Stimulated activated memory B cell treated with anti-CD40 and anti-IgM and Interleukin-4, amounts not matched to agents 10 μg/mL and 1 μg/mL and 100 μg/mL, for 72 hours (primary cell): ENCODE data around the gene OTOS.

ENCODE experiments used
- ATAC-seq: fragments of 150-1000 bp; cut with Tn5 transposase; 2 replicates; pipeline ENCODE4 v1.10.0; 2021
- H3K27ac Mint-ChIP-seq: one replicate; pipeline ENCODE4 v1.8.0; 2022; ENCODE audit warnings: mild to moderate bottlenecking, mixed read lengths
- H3K27me3 Mint-ChIP-seq: one replicate; pipeline ENCODE4 v1.8.0; 2022; ENCODE audit warnings: mixed read lengths
- H3K36me3 Mint-ChIP-seq: one replicate; pipeline ENCODE4 v1.8.0; 2022; ENCODE audit warnings: mixed read lengths
- H3K4me1 Mint-ChIP-seq: one replicate; pipeline ENCODE4 v1.8.0; 2022; ENCODE audit warnings: mixed read lengths
- H3K4me3 Mint-ChIP-seq: one replicate; pipeline ENCODE4 v1.8.0; 2022; ENCODE audit warnings: mild to moderate bottlenecking, moderate library complexity, mixed read lengths
- H3K9me3 Mint-ChIP-seq: one replicate; pipeline ENCODE4 v1.8.0; 2022; ENCODE audit warnings: mixed read lengths

OTOS gene

GRCh38 chr2:240147382-240147781 lies 6.9 kb upstream of the OTOS start:
- Mint-ChIP-seq H3K9me3 (no peaks in the 10 kb centered on the region), H3K4me1 (peaks cover 6% of the 10 kb centered on the region), H3K27ac (no peak overlapping the region), H3K4me3 (no peak overlapping the region), H3K27me3 (peaks cover 56% of the 10 kb centered on the region), H3K36me3 (no peaks in the 10 kb centered on the region)
- ATAC-seq = no peak

DNA sequence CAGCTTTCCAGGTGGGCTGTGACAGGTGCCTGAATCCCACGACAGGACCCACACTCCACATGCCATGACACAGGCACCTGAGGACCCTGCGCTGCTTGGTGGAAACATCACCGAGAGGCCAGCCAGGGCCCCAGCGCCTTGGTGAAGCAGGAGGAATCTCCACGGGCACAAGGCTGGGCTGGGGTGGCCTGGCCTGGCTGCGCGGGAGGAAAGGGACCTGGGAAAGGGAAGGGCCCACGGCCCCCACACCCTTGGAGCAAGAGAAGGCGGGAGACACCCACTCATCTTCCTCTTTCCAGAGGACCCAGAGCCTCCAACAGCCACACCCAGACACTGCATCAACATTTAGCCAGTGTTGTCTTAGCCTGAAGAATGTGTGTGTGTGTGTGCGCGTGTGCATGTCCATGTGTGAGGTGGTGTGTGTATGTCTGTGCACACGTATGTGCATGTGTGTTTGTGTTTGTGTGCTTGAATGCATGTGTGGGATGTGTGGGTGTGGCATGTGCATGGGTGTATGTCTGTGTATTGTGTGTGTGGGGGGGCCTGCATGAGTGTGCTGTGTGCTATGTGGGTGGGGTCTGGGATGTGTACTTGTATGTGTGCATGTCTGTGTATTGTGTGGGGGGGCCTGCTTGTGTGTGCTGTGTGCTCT lies 6.3 kb upstream of the OTOS start:
- Mint-ChIP-seq H3K9me3 (no peaks in the 10 kb centered on the region), H3K27me3 (peaks cover 56% of the 10 kb centered on the region), H3K4me3 (no peak overlapping the region), H3K27ac (no peak overlapping the region), H3K4me1 (peaks cover 6% of the 10 kb centered on the region), H3K36me3 (no peaks in the 10 kb centered on the region)
- ATAC-seq = no peak

GRCh38 chr2:240146141-240146561 lies 5.7 kb upstream of the OTOS start:
- no peak overlapping the region for H3K27ac Mint-ChIP-seq

DNA sequence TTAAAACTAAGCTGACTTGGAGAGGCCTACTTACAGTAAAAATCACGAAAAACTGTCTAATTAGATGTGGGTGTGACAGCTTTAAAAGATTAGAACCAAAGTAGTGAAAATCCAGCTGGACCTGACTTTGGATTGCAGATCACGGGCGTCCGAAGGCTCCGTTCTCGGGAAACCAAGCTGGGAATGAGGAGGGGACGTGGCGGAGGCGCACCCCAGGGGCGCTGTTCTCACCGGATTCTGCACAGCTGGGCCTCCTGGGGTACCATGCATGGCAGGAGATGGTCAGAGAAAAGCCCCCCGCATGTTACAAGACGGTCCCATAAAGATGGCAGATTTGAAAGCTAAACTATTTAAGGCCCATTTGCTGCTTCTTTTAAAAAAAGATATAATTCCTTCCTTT lies 5.0 kb upstream of the OTOS start:
- Mint-ChIP-seq H3K4me1 (peaks cover 6% of the 10 kb centered on the region), H3K36me3 (no peaks in the 10 kb centered on the region), H3K4me3 (no peak overlapping the region), H3K9me3 (no peaks in the 10 kb centered on the region), H3K27me3 (peaks cover 54% of the 10 kb centered on the region), H3K27ac (no peak overlapping the region)
- ATAC-seq = no peak

More at GRCh38 chr2:240146141-240146561, 5.7 kb upstream of the OTOS start:
- H3K9me3 Mint-ChIP-seq = no peaks in the 10 kb centered on the region
- peaks cover 6% of the 10 kb centered on the region for H3K4me1 Mint-ChIP-seq
- H3K36me3 Mint-ChIP-seq = no peaks in the 10 kb centered on the region
- no peak for ATAC-seq
- H3K4me3 Mint-ChIP-seq = no peak overlapping the region
- H3K27me3 Mint-ChIP-seq = peaks cover 54% of the 10 kb centered on the region

GRCh38 chr2:240144649-240145261 lies 4.3 kb upstream of the OTOS start:
- Mint-ChIP-seq H3K36me3 (no peaks in the 10 kb centered on the region), H3K4me3 (no peak overlapping the region), H3K9me3 (no peaks in the 10 kb centered on the region), H3K27ac (no peak overlapping the region), H3K27me3 (peaks cover 46% of the 10 kb centered on the region), H3K4me1 (no peaks in the 10 kb centered on the region)
- no peak for ATAC-seq

- H3K27me3 Mint-ChIP-seq = peaks cover 45% of the 10 kb centered on the region
- no peaks in the 10 kb centered on the region for H3K9me3 Mint-ChIP-seq
- peak; percentile 83 for ATAC-seq
- no peaks in the 10 kb centered on the region for H3K4me1 Mint-ChIP-seq
- no peaks in the 10 kb centered on the region for H3K36me3 Mint-ChIP-seq
- H3K27ac Mint-ChIP-seq = no peak overlapping the region
- no peak overlapping the region for H3K4me3 Mint-ChIP-seq
Measured at GRCh38 chr2:240143801-240144648, 3.6 kb upstream of the OTOS start.

DNA sequence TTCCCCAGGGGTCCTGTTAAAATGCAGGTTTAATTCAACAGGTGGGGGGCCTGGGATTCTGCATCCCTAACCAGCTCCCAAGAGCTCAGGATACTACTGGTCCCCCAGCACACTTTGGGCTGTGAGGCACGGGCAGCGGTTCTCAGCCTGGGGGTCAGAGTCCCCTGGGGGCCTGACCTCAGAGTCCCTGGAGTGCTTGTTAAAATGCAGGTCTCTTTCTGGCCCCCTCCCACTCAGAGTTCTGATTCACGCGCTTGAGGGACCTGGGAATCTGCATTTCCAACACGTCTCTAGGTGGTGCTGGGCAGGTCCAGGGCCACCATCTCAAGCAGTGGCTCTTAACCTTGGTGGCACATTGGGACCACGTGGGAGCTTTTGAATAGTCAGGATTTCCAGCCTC lies 2.8 kb upstream of the OTOS start:
- no peaks in the 10 kb centered on the region for H3K4me1 Mint-ChIP-seq
- no peak overlapping the region for H3K4me3 Mint-ChIP-seq
- peaks cover 40% of the 10 kb centered on the region for H3K27me3 Mint-ChIP-seq
- ATAC-seq = no peak
- H3K36me3 Mint-ChIP-seq = no peaks in the 10 kb centered on the region
- no peak overlapping the region for H3K27ac Mint-ChIP-seq
- H3K9me3 Mint-ChIP-seq = no peaks in the 10 kb centered on the region

DNA sequence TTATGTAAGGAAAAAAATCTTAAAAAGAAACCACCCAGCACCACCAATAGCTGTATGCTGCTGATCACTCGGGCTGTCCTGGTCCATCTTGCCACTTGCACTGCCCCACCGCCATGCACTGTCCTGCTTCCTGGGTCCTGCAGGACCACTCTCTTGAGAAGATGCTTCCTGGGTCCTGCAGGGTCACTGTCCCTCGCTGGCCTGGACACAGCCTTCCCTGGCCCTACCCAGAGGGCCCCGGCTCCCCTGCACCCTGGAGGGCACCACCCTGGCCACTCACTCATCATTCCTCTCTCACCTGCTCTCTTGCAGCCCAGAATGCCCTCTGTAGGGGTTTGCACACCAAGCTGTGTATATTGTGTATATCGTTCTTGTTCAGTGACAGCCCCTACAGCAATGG lies 2.4 kb upstream of the OTOS start:
- Mint-ChIP-seq H3K36me3 (no peaks in the 10 kb centered on the region), H3K27me3 (peaks cover 36% of the 10 kb centered on the region), H3K9me3 (no peaks in the 10 kb centered on the region), H3K27ac (no peak overlapping the region), H3K4me3 (no peak overlapping the region), H3K4me1 (no peaks in the 10 kb centered on the region)
- no peak for ATAC-seq

DNA sequence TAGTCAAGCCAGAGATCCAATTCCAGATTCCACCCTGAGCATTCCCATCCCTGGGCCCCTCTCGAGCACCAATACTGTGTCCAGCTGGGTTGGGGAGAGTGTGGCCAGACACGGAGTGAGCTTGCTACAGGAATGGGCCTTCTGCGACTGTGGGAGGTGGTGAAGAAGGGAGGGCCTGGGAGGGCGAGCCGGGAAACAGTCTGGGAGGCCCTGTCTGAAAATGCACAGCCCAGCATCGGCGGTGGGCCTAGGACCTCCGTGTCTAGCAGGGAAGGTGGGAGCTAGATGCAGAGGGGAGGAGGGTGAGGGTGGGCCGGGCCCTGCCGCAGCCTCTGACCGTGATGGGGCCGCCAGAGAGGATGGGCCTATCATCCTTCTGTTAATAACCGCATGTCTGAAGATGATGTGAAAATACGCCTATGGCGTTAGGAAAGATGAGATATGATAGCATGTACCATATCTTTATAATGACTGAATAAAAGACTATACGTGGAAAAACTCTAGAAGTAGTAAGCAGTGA lies 1.9 kb upstream of the OTOS start:
- no peaks in the 10 kb centered on the region for H3K9me3 Mint-ChIP-seq
- H3K27ac Mint-ChIP-seq = no peak overlapping the region
- no peak for ATAC-seq
- no peaks in the 10 kb centered on the region for H3K36me3 Mint-ChIP-seq
- H3K27me3 Mint-ChIP-seq = peaks cover 34% of the 10 kb centered on the region
- H3K4me1 Mint-ChIP-seq = peaks cover 2% of the 10 kb centered on the region
- no peak overlapping the region for H3K4me3 Mint-ChIP-seq

DNA sequence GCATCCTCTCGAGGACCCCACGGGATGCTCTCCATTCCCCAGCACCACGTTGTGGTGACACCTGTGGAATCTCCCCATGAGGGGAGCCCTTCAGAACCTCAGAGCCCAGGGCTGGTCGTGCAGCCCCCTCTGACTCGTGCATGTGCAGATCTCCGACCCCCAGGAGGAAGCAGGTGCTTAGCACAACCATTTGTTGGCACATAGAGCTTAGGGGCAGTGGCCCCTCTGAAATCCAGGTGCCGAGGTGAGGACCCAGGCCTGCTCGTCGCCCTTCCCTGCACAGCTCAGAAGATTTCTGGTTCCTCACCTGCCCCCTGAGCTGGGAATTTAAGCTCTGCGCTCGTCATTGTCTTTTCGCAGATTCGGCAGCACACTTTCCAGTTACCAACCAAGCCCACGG lies 1.3 kb upstream of the OTOS start:
- no peak for ATAC-seq
- Mint-ChIP-seq H3K27ac (no peak overlapping the region), H3K4me3 (no peak overlapping the region)

DNA sequence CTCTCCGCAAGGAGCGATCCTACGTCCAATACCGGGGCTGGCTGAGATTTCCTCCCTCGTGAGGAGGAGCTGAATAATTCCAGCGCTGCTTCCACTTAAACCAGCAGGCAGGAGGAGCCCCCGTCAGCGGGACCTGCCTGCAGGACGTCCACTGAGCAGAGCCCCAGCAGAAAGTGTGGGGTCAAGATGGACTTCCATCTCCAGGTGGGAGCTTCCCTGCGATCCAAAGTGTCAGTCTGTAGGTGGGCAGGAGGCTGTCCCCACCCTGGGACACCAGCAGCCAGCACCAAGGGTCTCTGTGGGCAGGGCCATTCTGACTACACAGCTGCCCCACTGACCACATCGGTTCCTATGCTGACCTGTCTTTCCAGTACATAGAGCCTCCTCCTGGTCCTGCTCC lies 462 bp upstream of the OTOS start:
- Mint-ChIP-seq H3K4me3 (no peak overlapping the region), H3K36me3 (no peaks in the 10 kb centered on the region), H3K9me3 (no peaks in the 10 kb centered on the region)

More for the DNA sequence above, 1.3 kb upstream of the OTOS start:
- Mint-ChIP-seq H3K36me3 (no peaks in the 10 kb centered on the region), H3K4me1 (peaks cover 8% of the 10 kb centered on the region), H3K9me3 (no peaks in the 10 kb centered on the region), H3K27me3 (peaks cover 34% of the 10 kb centered on the region)

GRCh38 chr2:240139666-240140393 lies 628 bp downstream of the OTOS start:
- Mint-ChIP-seq H3K4me3 (no peak overlapping the region), H3K27me3 (peaks cover 27% of the 10 kb centered on the region), H3K27ac (no peak overlapping the region), H3K36me3 (no peaks in the 10 kb centered on the region), H3K9me3 (no peaks in the 10 kb centered on the region), H3K4me1 (peaks cover 26% of the 10 kb centered on the region)
- no peak for ATAC-seq

More for the DNA sequence above, 462 bp upstream of the OTOS start:
- no peak overlapping the region for H3K27ac Mint-ChIP-seq
- H3K4me1 Mint-ChIP-seq = peaks cover 15% of the 10 kb centered on the region
- H3K27me3 Mint-ChIP-seq = peaks cover 34% of the 10 kb centered on the region
- no peak for ATAC-seq

- Mint-ChIP-seq H3K27ac (no peak overlapping the region), H3K4me1 (peaks cover 34% of the 10 kb centered on the region), H3K9me3 (no peaks in the 10 kb centered on the region), H3K27me3 (peaks cover 19% of the 10 kb centered on the region), H3K36me3 (no peaks in the 10 kb centered on the region), H3K4me3 (no peak overlapping the region)
- ATAC-seq = no peak
Measured at GRCh38 chr2:240139011-240139441, 1.4 kb downstream of the OTOS start.

GRCh38 chr2:240138254-240138984 lies 2.0 kb downstream of the OTOS start:
- no peak overlapping the region for H3K4me3 Mint-ChIP-seq
- ATAC-seq = no peak
- H3K9me3 Mint-ChIP-seq = no peaks in the 10 kb centered on the region
- peaks cover under 1% of the 10 kb centered on the region for H3K36me3 Mint-ChIP-seq
- no peak overlapping the region for H3K27ac Mint-ChIP-seq
- H3K4me1 Mint-ChIP-seq = peaks cover 36% of the 10 kb centered on the region
- peaks cover 19% of the 10 kb centered on the region for H3K27me3 Mint-ChIP-seq
